GM15510 (cell line): ENCODE results near the gene SLC25A28.

Experiments used
- POLR2A ChIP-seq: IDR thresholded peaks from 3 replicates; pipeline ENCODE4 v1.6.1; 2011; ENCODE audit warnings: borderline replicate concordance; ENCODE audit not compliant: insufficient read length; ENCODE audit errors: extremely low read depth

Gene SLC25A28

DNA sequence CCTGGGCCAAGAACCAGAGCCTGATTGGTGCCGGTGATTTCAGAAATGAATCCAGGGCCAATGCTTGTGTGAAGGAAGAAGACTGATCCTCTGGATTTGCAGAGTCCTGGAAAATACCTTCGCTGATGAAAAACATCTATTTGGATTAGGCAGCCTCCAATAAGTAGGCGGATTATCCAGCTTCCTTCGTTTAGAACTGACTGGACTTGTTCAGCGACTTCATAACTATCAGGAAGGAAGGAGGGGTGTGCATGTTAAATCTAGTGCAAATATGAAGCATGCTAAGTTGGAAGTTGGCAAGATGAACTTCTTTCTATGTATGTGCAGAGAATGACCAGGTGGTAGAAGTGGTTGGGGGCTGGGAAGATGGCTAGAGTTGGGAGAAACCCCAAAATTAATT is 46.4 kb downstream of the SLC25A28 start:
- TF ChIP-seq POLR2A: no peak

DNA sequence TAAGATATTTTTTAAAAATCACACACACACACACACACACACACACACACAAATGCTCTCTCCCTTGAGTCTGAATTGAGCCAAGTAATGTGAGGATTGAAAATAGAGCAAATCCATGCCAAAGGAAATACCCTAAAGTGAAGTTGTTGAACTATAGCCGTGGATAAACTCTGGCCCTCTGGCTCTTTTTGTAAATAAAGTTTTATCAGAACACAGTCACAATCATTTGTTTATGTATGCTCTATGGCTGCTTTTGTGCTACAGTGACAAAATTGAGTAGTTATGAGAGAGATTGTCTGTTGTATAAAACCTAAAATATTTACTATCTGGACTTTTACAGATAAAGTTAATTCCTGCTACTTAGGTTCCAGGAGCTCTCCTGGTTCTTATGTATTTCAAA is 48.4 kb downstream of the SLC25A28 start:
- TF ChIP-seq POLR2A: no peak

DNA sequence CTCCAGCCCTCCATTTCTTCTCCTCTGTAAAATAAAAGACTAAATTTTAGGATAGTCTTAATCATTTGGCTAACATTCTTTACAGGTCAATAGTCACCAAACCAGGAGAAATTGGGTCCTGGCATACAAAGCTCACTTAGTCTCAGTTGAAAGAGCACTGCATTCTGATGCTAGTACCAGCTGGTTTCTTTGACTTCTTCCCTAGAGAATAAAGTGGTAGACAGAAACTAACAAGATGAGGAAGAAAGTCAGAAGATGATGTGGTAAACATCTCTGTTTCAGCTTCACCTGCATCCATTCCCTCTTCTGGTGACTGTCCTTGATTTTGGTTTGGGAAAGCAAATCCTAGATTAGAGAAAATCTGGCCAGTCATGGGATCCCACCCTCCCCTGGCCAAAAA is 50.3 kb downstream of the SLC25A28 start:
- no peak for TF ChIP-seq POLR2A

DNA sequence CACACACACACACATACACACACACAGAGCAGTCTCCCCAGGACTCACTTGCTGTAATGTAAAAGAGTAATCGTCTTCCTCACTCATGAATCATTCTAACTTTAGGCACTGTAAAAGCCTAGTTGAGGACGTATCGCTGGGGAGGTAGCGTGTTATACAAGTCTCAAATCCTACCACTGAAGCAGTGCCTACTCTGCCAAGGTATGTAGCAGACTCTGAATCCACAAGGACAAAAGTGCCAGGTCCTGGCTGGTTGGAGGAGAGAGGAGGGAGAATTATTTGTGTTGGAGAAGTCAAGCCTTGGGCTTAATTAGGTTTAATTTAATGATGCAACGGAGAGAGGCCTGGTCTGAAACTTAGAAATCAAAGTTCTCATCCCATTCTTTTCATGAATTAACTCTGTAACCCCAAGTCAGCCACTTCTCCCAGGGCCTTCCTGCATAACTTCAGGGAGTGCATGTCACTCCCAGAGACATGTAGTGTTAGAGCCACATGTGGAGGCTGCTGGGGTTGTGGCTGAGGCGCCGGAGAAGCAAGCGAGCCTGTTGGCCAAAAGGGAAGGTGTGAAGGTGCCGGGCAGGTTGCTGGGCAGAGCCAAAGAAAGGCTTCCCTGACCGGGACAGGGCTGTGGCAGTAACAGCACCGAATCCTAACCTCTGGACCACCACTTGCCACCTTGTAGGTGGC is 50.8 kb downstream of the SLC25A28 start:
- TF ChIP-seq POLR2A: no peak

DNA sequence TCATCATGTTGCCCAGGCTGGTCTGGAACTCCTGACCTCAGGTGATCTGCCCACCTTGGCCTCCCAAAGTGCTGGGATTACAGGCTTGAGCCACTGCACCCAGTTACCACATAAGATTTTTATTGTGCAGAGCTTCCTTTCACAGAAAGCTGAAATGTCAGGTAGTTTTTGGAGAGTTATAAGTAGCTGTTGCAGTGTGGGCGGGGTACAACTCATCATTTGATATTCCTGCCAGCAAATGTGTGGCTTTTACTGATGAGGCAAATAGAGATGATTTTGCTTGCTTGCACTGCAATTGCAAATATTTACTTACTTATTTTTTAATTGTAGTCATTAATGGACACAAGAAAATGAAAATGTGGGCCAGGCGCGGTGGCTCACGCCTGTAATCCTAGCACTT is 55.1 kb downstream of the SLC25A28 start:
- no peak for TF ChIP-seq POLR2A

DNA sequence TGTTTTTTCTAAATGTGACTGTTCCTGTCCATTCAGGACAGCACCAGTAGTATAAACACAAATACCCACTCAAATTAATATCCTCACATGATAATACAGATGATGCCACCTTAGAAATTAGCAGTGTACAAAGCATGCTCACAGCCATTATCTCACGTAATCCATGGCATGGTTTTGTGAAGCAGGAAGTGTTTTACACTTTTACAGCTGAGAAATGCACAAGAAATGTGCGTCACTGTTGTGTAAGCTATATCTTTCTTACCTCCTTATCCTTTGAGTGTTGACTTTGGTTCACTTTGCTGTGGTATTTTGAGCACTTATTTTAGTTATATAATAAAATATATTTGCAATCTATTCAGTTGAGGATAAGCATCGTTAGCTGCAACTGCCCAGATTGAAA is 55.9 kb downstream of the SLC25A28 start:
- no peak for TF ChIP-seq POLR2A

DNA sequence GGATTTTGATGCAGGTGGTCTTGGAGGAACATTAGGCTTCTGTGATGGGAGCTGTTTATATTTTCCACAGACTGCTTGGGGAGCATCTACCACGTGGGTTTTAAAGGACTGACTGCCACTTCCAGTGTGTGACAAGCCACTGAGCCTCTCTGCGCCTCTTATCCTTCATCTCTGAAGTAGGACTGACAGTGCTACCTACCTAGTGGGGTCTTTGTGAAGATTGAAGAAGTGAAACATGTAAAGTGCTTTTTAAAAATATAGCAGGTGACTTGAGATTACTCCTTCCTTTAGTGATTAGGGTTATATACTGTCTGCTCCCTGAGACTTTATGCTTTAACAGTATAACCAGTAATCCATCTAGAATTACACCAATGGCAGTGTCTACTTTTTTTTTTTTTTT is 57.6 kb downstream of the SLC25A28 start:
- TF ChIP-seq POLR2A: no peak
